ENCODE results near the gene DAD1. TPM values are rescaled to one million over a fixed set of nuclear protein-coding genes. Genes with fewer than 3 reads are reported as not detected.
A peak's percentile ranks its signal among the peaks of the same experiment; 100 is the strongest.

The DAD1 gene
- total and polyA plus RNA-seq, 9 donors = 117 to 310 (median 143) TPM

- TF ChIP-seq POLR2A (IDR thresholded peaks at IDR 0.05) = no peak
- peak; percentile 65 to 90 (median 88) for TF ChIP-seq CTCF (IDR thresholded peaks at IDR 0.05)
- TF ChIP-seq EP300 (IDR thresholded peaks at IDR 0.05) = no peak
- intact Hi-C loops (cut with DNase I) = loop anchor here in 1 of 4 donors (10.0 kb wide), 1 partner anchor 254 kb away; the partner anchor contains the start of gene MRPL52
- Histone ChIP-seq H3K27me3 (no peaks in the 10 kb centered on the region), H3K4me3 (no peak overlapping the region), H3K27ac (no peak overlapping the region), H3K9me3 (no peaks in the 10 kb centered on the region), H3K4me1 (ENCODE audit: insufficient read depth) (no peaks in the 10 kb centered on the region), H3K36me3 (no peaks in the 10 kb centered on the region)
- 26 to 28% (median 28%) methylated on average over 8 of the region's 8 CpGs for WGBS, 3 donors
- peak; percentile 64 to 88 (median 71) for DNase-seq
These were observed 18.7 kb downstream of the DAD1 start for GRCh38 chr14:22570132-22570949.

- intact Hi-C loops (cut with DNase I) = loop anchor here in 3 of 4 donors (10.0 kb wide), 3 partner anchors 255 to 285 kb away; partner anchors contain the start of gene MRPL52 (in 1 of the 3)
- Histone ChIP-seq H3K36me3 (no peaks in the 10 kb centered on the region), H3K27me3 (no peaks in the 10 kb centered on the region), H3K4me3 (no peak overlapping the region), H3K27ac (no peak overlapping the region), H3K4me1 (ENCODE audit: insufficient read depth) (no peaks in the 10 kb centered on the region), H3K9me3 (no peaks in the 10 kb centered on the region)
- DNase-seq = no peak
- 74 to 81% (median 76%) methylated on average over 3 of the region's 3 CpGs for WGBS, 3 donors
- no peak for TF ChIP-seq POLR2A (IDR thresholded peaks at IDR 0.05)
- TF ChIP-seq EP300 (IDR thresholded peaks at IDR 0.05) = no peak
- no peak for TF ChIP-seq CTCF (IDR thresholded peaks at IDR 0.05)
These were observed 19.3 kb downstream of the DAD1 start for GRCh38 chr14:22569737-22570131.

GRCh38 chr14:22569106-22569736 is 19.8 kb downstream of the DAD1 start:
- no peaks in the 10 kb centered on the region for H3K27me3 ChIP-seq
- no peaks in the 10 kb centered on the region for H3K9me3 ChIP-seq
- no peak overlapping the region for H3K4me3 ChIP-seq
- H3K27ac ChIP-seq = no peak overlapping the region
- intact Hi-C loops (cut with DNase I) = loop anchor here in 2 of 4 donors (10.0 kb wide), 2 partner anchors 276 to 286 kb away; no protein-coding TSS in a partner anchor
- TF ChIP-seq POLR2A (IDR thresholded peaks at IDR 0.05) (no peak), CTCF (IDR thresholded peaks at IDR 0.05) (no peak), EP300 (IDR thresholded peaks at IDR 0.05) (no peak)
- WGBS, 3 donors = 85 to 90% (median 89%) methylated on average over 6 of the region's 6 CpGs
- no peaks in the 10 kb centered on the region for H3K4me1 ChIP-seq (ENCODE audit: insufficient read depth)
- no peaks in the 10 kb centered on the region for H3K36me3 ChIP-seq
- no peak for DNase-seq

- H3K36me3 ChIP-seq = no peaks in the 10 kb centered on the region
- no peak for DNase-seq
- no peaks in the 10 kb centered on the region for H3K9me3 ChIP-seq
- TF ChIP-seq EP300 (IDR thresholded peaks at IDR 0.05) (no peak), CTCF (IDR thresholded peaks at IDR 0.05) (no peak), POLR2A (IDR thresholded peaks at IDR 0.05) (no peak)
- intact Hi-C loops (cut with DNase I) = loop anchor here in 2 of 4 donors (10.0 kb wide), 2 partner anchors 277 to 287 kb away; no protein-coding TSS in a partner anchor
- WGBS, 3 donors = 87 to 93% (median 93%) methylated on average over 1 of the region's 1 CpG
- no peaks in the 10 kb centered on the region for H3K4me1 ChIP-seq (ENCODE audit: insufficient read depth)
- H3K27ac ChIP-seq = no peak overlapping the region
- no peak overlapping the region for H3K4me3 ChIP-seq
- no peaks in the 10 kb centered on the region for H3K27me3 ChIP-seq
These were observed 21.6 kb downstream of the DAD1 start for GRCh38 chr14:22567437-22567836.
